Heart left ventricle (tissue), 16 donors: ENCODE results near the gene WNT3A. TPM values are rescaled to one million over a fixed set of nuclear protein-coding genes. Genes with fewer than 3 reads are reported as not detected.

ENCODE experiments used
- ATAC-seq, 4 donors: fragments of 200-7000 bp; cut with Tn5 transposase; one replicate each; pipeline ENCODE4 v1.9.1; 2020 to 2022; ENCODE audit warnings: moderate library complexity in 4 of 4, mild to moderate bottlenecking in 3 of 4, moderate number of reproducible peaks in 1 of 4
- DNase-seq, 5 donors: peaks; one replicate each; pipeline ENCODE4 v3.0.0-alpha.2; 2020
- H3K27ac ChIP-seq, 12 donors: fragments of 200-600 bp; sonication (generic) in 4 of 12; one replicate each; pipeline versions ENCODE4 v1.5.0 to v1.8.0; 2016 to 2022; ENCODE audit warnings: mild to moderate bottlenecking in 2 of 12
- H3K27me3 ChIP-seq, 9 donors: fragments of 200-600 bp; sonication (generic) in 2 of 9; one replicate each; pipeline versions ENCODE4 v1.5.1 to v1.8.0; 2016 to 2022; ENCODE audit warnings: mild to moderate bottlenecking in 3 of 9
- H3K36me3 ChIP-seq, 9 donors: fragments of 200-600 bp; sonication (generic) in 2 of 9; one replicate each; pipeline versions ENCODE4 v1.5.0 to v1.8.0; 2018 to 2022; ENCODE audit warnings: mild to moderate bottlenecking in 2 of 9
- H3K4me1 ChIP-seq, 12 donors: fragments of 200-600 bp; sonication (generic) in 4 of 12; one replicate each; pipeline versions ENCODE4 v1.5.0 to v1.8.0; 2016 to 2022; ENCODE audit warnings: mild to moderate bottlenecking in 3 of 12
- H3K4me3 ChIP-seq, 12 donors: fragments of 200-600 bp; sonication (generic) in 4 of 12; one replicate each; pipeline versions ENCODE4 v1.5.0 to v1.8.0; 2017 to 2022; ENCODE audit warnings: mild to moderate bottlenecking in 9 of 12, moderate library complexity in 4 of 12
- H3K9me3 ChIP-seq, 12 donors: fragments of 200-600 bp; sonication (generic) in 4 of 12; one replicate each; pipeline versions ENCODE4 v1.5.0 to v1.8.0; 2016 to 2022; ENCODE audit warnings: mild to moderate bottlenecking in 1 of 12
- POLR2A ChIP-seq, 2 donors: fragments of 450-650 bp; IDR thresholded peaks; one replicate each; pipeline ENCODE4 v1.6.1; 2017; ENCODE audit warnings: antibody characterized with exemption in 2 of 2, mild to moderate bottlenecking in 2 of 2, moderate library complexity in 2 of 2
- WGBS, 4 donors: extraction: QIAGEN DNeasy Blood & Tissue Kit in 2 of 4; methylation state at CpG; one replicate each; pipeline versions ENCODE4 v1.1.5 to v1.1.7; 2013 to 2018; 5-methylcytosine and 5-hydroxymethylcytosine counted together
- intact Hi-C, 10 donors: fragments of 100-400 bp; cut with DNase I; formaldehyde crosslinking; loops; one replicate each; pipeline versions ENCODE4 v1.11.1 to v1.14.2; 2022
- polyA plus RNA-seq, 2 donors: library from polyadenylated mRNA; stranded (reverse); fragments of 200-250 nt; gene quantifications; one replicate each; pipeline ENCODE4 v1.2.3, GENCODE V29; 2013
- total RNA-seq, 9 donors: library from RNA; depleted of rRNA in 2 of 9; stranded (reverse); fragments of >200 nt in 2 of 9; fragmentation: NEBNext Ultra II Directional in 3 of 9; extraction: Animal tissue kit (Norgen Biotek cat#: 25700) in 3 of 9; gene quantifications; one replicate each; pipeline versions ENCODE4 v1.1.0 to v1.2.4, GENCODE V29; 2016 to 2023
- TF ChIP-seq, protein P1 (sequence below), 12 donors: fragments of 200-600 bp; sonication (generic) in 4 of 12; IDR thresholded peaks; one replicate each; pipeline versions ENCODE4 v1.5.0 to v1.8.0; 2018 to 2022; ENCODE audit warnings: antibody characterized with exemption in 12 of 12, mild to moderate bottlenecking in 5 of 12
- donor health status: ischemic (EF 13 %, LVEDD 7.1; RV severe dilation, severe dysfunction).
- donor health status: healthy with polysubstance abuse.
- donor health status: DM: no; HTN: yes; CAD: no.
- donor health status: DM: no; HTN: no; CAD: no.
- donor health status: ischemic (EF 25% LVEDD 6.9; RV normal size, moderate dysfunction).
- donor health status: ischemic (EF 25% LVEDD 5.7; RV mildly dilated, moderate dysfunction).
- donor health status: healthy.
- donor health status: DM: yes; HTN: yes; CAD: no.
- donor health status: ischemic (EF 35%, LVEDD 5.7; RV mildly dilated, moderate dysfunction).
- donor health status: nonischemic (EF 11% LVEDD 7.7; RV severe dilation, severe dysfunction).
- donor health status: DM: yes; HTN: yes; CAD: no.
- donor health status: PGD.
- donor health status: ischemic (EF 29% LVEDD 5.4; RV normal size, mild dysfunction).
- donor health status: nonischemic (EF 23%, LVEDD 6.1; RV moderate dilation, normal function).

WNT3A gene
- total and polyA plus RNA-seq, 11 donors, result not detected

DNA sequence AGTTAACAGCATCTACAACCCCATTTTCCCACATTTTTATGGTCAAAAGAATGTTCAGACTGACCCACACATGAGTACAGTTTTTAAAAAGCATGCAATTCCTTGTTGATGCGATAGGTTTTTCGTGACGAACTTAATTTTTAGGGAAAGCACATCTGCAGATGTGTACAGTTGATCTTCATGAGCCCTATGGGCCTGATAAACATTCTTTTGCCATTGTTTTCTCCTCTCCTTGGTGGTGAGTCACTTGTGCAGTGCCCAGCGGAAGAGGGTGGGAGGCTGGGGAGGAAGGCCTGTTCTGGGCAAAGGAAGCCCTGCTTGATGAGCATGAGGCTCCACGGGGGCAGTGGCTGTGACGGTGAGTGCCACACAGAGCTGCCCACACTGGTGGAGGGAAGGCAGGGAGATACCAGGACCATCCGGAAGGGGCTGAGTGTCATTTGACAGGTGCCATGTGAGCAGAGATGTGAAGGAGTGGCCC is 81.0 kb downstream of the WNT3A start:
- peak overlapping the region in 7 of 12 donors; percentile 1 to 27 (median 7) for H3K4me3 ChIP-seq
- DNase-seq, result peak in 2 of 5 donors; percentile 58 to 69

DNA sequence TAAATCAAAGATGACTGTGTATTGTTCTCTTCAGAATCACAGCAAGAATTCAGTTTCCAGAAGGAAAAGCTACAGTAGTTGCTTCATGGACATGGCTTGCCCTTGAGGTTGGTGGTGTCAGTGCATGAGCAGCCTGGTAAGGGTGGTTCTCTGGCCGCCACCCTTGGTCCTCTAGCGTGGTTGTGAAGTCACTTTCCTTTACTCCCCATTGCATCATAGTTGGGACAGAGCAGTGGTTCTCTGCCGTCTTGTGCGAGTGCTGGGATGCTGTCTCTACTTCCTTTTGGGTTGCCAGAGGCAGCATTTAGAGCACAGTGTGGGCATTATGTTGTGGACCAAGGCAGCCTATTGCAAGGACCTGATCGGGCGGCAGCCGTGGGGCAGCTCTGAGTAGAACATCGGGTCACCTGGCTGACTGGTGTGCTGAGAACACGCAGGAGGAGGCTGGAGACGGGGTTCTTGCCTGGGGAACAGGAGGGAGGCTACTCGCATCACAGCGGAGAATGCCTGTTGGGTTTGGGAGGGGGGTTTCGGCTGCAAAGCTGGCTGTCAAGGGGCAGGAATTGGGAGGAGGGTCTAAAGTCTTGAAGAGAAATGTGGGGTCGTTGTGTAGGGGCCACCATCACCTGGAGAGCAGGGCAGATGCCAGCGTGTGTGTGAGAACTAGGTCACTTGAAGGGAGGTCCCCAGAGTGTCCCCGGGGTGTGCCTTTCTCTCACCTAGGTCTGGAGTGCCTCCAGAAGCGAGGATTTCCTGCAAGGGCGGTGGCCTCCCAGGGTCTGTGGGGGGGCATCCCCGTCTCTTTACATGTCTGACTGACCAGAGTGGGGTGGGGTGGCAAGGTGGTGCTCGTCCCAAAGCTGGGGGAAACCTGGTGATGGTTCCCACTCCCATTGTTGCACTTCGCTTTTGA is 82.0 kb downstream of the WNT3A start:
- TF ChIP-seq POLR2A (IDR thresholded peaks at IDR 0.05), result no peak
- TF ChIP-seq, protein P1, sequence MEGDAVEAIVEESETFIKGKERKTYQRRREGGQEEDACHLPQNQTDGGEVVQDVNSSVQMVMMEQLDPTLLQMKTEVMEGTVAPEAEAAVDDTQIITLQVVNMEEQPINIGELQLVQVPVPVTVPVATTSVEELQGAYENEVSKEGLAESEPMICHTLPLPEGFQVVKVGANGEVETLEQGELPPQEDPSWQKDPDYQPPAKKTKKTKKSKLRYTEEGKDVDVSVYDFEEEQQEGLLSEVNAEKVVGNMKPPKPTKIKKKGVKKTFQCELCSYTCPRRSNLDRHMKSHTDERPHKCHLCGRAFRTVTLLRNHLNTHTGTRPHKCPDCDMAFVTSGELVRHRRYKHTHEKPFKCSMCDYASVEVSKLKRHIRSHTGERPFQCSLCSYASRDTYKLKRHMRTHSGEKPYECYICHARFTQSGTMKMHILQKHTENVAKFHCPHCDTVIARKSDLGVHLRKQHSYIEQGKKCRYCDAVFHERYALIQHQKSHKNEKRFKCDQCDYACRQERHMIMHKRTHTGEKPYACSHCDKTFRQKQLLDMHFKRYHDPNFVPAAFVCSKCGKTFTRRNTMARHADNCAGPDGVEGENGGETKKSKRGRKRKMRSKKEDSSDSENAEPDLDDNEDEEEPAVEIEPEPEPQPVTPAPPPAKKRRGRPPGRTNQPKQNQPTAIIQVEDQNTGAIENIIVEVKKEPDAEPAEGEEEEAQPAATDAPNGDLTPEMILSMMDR (IDR thresholded peaks at IDR 0.05), result no peak
- H3K36me3 ChIP-seq, result peaks cover 0 to 39% (median 0%) of the 10 kb centered on the region in 9 donors
- peak overlapping the region in 8 of 12 donors; percentile 25 to 96 (median 40) for H3K27ac ChIP-seq
- ATAC-seq (peak in 1 of 4 donors; percentile 3), DNase-seq (peak in 1 of 5 donors; percentile 55)
- 63 to 71% (median 65%) methylated on average over 20 to 21 of the region's 21 CpGs for WGBS, 4 donors
- H3K27me3 ChIP-seq, result no peaks in the 10 kb centered on the region
- H3K9me3 ChIP-seq, result peaks cover 0 to under 1% (median 0%) of the 10 kb centered on the region in 12 donors
- intact Hi-C loops, result loop anchor here in 1 of 10 donors (10.0 kb wide), 1 partner anchor 324 kb away; no protein-coding TSS in a partner anchor
- peak overlapping the region in 1 of 12 donors; percentile 21 for H3K4me3 ChIP-seq
- peaks cover 60 to 99% (median 95%) of the 10 kb centered on the region in 12 donors for H3K4me1 ChIP-seq

More for the DNA sequence above, 81.0 kb downstream of the WNT3A start:
- Histone ChIP-seq H3K4me1 (peaks cover 60 to 95% (median 91%) of the 10 kb centered on the region in 12 donors), H3K27me3 (no peaks in the 10 kb centered on the region), H3K9me3 (no peaks in the 10 kb centered on the region), H3K27ac (peak overlapping the region in 10 of 12 donors; percentile 5 to 96 (median 41)), H3K36me3 (peaks cover 0 to 28% (median 0%) of the 10 kb centered on the region in 9 donors)
- peak in 3 of 4 donors; percentile 14 to 43 (median 41) for ATAC-seq
- intact Hi-C loops, result loop anchor here in 1 of 10 donors (10.0 kb wide), 1 partner anchor 323 kb away; no protein-coding TSS in a partner anchor
- TF ChIP-seq, protein P1 (IDR thresholded peaks at IDR 0.05), result peak in 1 of 12 donors; percentile 10
- TF ChIP-seq POLR2A (IDR thresholded peaks at IDR 0.05), result no peak
- 33 to 40% (median 33%) methylated on average over 7 of the region's 7 CpGs for WGBS, 4 donors

DNA sequence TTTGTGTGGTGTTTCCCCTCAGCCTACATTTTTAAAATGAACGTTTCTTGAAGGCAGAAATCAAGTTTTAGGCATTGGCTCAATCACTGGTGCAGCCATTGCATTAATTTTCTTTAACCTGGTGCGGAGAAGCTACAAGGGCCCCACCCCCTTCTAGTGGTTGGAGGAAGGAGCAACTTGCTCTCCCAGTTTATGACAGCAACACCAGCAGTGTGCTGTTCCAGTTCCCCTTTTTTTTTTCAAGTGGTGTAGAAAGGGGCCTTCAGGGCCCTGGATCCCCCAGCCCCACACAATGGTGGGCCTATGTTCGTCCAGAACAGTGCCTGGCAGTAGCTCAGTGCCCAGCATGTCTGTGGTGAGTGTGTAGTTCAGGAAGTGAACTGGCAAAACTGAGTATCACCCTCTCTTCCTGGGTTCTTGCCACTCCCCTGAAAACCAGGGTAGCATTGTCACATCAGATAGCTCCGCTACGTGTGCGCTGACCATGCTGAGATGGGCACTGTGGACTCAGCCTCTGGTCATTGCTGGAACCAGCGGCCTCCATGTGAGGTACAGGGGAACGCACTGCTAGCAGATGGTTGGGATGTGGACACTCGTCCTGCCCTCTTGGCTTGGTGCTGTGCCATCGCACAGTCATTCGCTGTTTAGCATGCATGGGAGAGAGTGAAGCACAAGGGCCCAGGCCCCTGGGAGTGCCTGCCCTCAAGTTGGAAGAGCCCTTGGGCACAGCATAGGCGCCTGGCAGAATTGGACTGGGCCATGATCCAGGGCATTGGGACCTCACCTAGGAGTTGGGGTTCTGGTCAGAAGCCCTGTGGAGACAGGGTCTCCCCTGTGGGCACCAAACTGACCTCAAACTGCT is 83.0 kb downstream of the WNT3A start:
- TF ChIP-seq, protein P1 (IDR thresholded peaks at IDR 0.05), result no peak
- no peak for TF ChIP-seq POLR2A (IDR thresholded peaks at IDR 0.05)
- Histone ChIP-seq H3K4me1 (peaks cover 57 to 90% (median 86%) of the 10 kb centered on the region in 12 donors), H3K4me3 (no peak overlapping the region), H3K27ac (peak overlapping the region in 6 of 12 donors; percentile 3 to 32 (median 17)), H3K27me3 (no peaks in the 10 kb centered on the region), H3K36me3 (peaks cover 0 to 42% (median 0%) of the 10 kb centered on the region in 9 donors), H3K9me3 (peaks cover 0 to 9% (median 6%) of the 10 kb centered on the region in 12 donors)
- ATAC-seq (no peak), DNase-seq (peak in 1 of 5 donors; percentile 45)
- 42 to 69% (median 60%) methylated on average over 8 to 12 of the region's 12 CpGs for whole genome bisulfite sequencing, 4 donors
- intact Hi-C loops, result loop anchor here in 1 of 10 donors (10.0 kb wide), 1 partner anchor 325 kb away; no protein-coding TSS in a partner anchor
